K562 (cell line): Measurements from ENCODE around the gene TLX2. TPM values are rescaled to one million over a fixed set of nuclear protein-coding genes. Genes with fewer than 3 reads are reported as not detected.
A peak's percentile ranks its signal among the peaks of the same experiment; 100 is the strongest.

Experiments
- COPS2 ChIP-seq: fragments of 450-650 bp; conservative IDR thresholded peaks from 2 replicates; pipeline ENCODE4 v1.6.1; 2016; ENCODE audit warnings: mild to moderate bottlenecking, moderate library complexity
- CREM ChIP-seq: IDR thresholded peaks from 2 replicates; pipeline ENCODE4 v1.6.1; 2014; ENCODE audit warnings: antibody characterized with exemption, low read depth
- ETV1 ChIP-seq: fragments of 450-650 bp; conservative IDR thresholded peaks from 2 replicates; pipeline ENCODE4 v1.6.1; 2016; ENCODE audit warnings: missing genetic modification characterization, control low read depth, low read depth, missing compliant biosample characterization
- FOXM1 ChIP-seq, 2 experiments: fragments of 450-650 bp in 1 of 2; sonication (generic) in 1 of 2; formaldehyde crosslinking in 1 of 2; IDR thresholded peaks; 2 replicates each; pipeline versions ENCODE4 v1.6.1 to v1.9.0; 2017 to 2022; ENCODE audit warnings: low read depth in 2 of 2, mild to moderate bottlenecking in 2 of 2, missing genetic modification reagents in 1 of 2, moderate library complexity in 1 of 2
- KDM2B ChIP-seq: fragments of 250-450 bp; sonication (Bioruptor Pico); IDR thresholded peaks from 2 replicates; pipeline ENCODE4 v1.8.0; 2021; ENCODE audit warnings: mild to moderate bottlenecking, moderate library complexity
- KDM4B ChIP-seq, 2 experiments: fragments of 450-650 bp in 1 of 2; sonication (generic) in 1 of 2; IDR thresholded peaks; 2 replicates each; pipeline ENCODE4 v1.6.1; 2016 to 2017; ENCODE audit warnings: borderline replicate concordance in 2 of 2, antibody characterized with exemption in 1 of 2, low read depth in 1 of 2, mild to moderate bottlenecking in 1 of 2
- MCM5 ChIP-seq: fragments of 450-650 bp; IDR thresholded peaks from 2 replicates; pipeline ENCODE4 v1.6.1; 2016; ENCODE audit warnings: low read depth
- RBM22 ChIP-seq: fragments of 200-400 bp; formaldehyde crosslinking; IDR thresholded peaks from 2 replicates; pipeline ENCODE4 v1.6.1; 2018; ENCODE audit warnings: low read length, low read depth; ENCODE audit not compliant: poor library complexity, severe bottlenecking
- SAP30 ChIP-seq: fragments of 200-600 bp; sonication (generic); IDR thresholded peaks from 2 replicates; pipeline ENCODE4 v1.6.1; 2012; ENCODE audit warnings: borderline replicate concordance, low read depth, mild to moderate bottlenecking, moderate library complexity, low read length, control low read depth, inconsistent platforms; ENCODE audit not compliant: insufficient read depth, poor library complexity, severe bottlenecking
- SIX5 ChIP-seq, 2 experiments: IDR thresholded peaks; 2 replicates each; pipeline ENCODE4 v1.6.1; 2011; ENCODE audit warnings: low read length in 2 of 2, borderline replicate concordance in 1 of 2, low read depth in 1 of 2, mild to moderate bottlenecking in 1 of 2, moderate library complexity in 1 of 2; ENCODE audit not compliant: insufficient read depth in 1 of 2
- SP2 ChIP-seq: IDR thresholded peaks from 2 replicates; pipeline ENCODE4 v1.6.1; 2011; ENCODE audit warnings: mild to moderate bottlenecking, low read depth, low read length, moderate library complexity; ENCODE audit not compliant: poor library complexity, severe bottlenecking; ENCODE audit errors: extremely low read depth
- ZNF384 ChIP-seq: IDR thresholded peaks from 2 replicates; pipeline ENCODE4 v1.6.1; 2012; ENCODE audit warnings: low read depth, low read length, improper control_type of control experiment
- polyA plus RNA-seq, 8 experiments: library from polyadenylated mRNA; depleted of rRNA in 4 of 8; stranded (reverse) in 5 of 8; unstranded in 3 of 8; fragments of >200 nt; fragmentation: Nextera tagmentation in 2 of 8; fragmentation: Illumina TruSeq in 1 of 8; extraction: Ambion mirVana in 2 of 8; extraction: Trizol in 1 of 8; gene quantifications; 2 replicates each; pipeline versions ENCODE4 v1.2.1 to v1.2.3, GENCODE V29; 2011 to 2014; ENCODE audit warnings: inconsistent platforms in 1 of 8, missing spikeins in 1 of 8
- total RNA-seq, 7 experiments: library from RNA; depleted of rRNA in 6 of 7; stranded (reverse); fragments of >200 nt in 6 of 7; fragmentation: Illumina TruSeq in 2 of 7; extraction: Trizol in 2 of 7; gene quantifications; 2 replicates each; pipeline versions ENCODE4 v1.2.1 to v1.2.3, GENCODE V29; 2011 to 2021; ENCODE audit warnings: low replicate concordance in 1 of 7
- TF ChIP-seq, protein P1 (sequence below): conservative IDR thresholded peaks from 2 replicates; pipeline ENCODE4 v1.6.1; 2011; ENCODE audit warnings: low read depth, mild to moderate bottlenecking, low read length; ENCODE audit not compliant: control insufficient read depth
- TF ChIP-seq, protein P2 (sequence below), 2 experiments: IDR thresholded peaks in 1 of 2; conservative IDR thresholded peaks in 1 of 2; 2 replicates each; pipeline ENCODE4 v1.6.1; 2016; ENCODE audit warnings: low read depth in 2 of 2, mild to moderate bottlenecking in 1 of 2, missing compliant biosample characterization in 1 of 2, missing genetic modification characterization in 1 of 2, moderate library complexity in 1 of 2
- TF ChIP-seq, protein P3 (sequence below), 2 experiments: fragments of 450-650 bp; conservative IDR thresholded peaks; 2 replicates each; pipeline ENCODE4 v1.6.1; 2017; ENCODE audit warnings: mild to moderate bottlenecking in 2 of 2, moderate library complexity in 2 of 2
- TF ChIP-seq, protein P4 (sequence below): fragments of 450-650 bp; IDR thresholded peaks from 2 replicates; pipeline ENCODE4 v1.6.1; 2016; ENCODE audit warnings: mild to moderate bottlenecking

Gene TLX2
- total and polyA plus RNA-seq, 9 of the 15 experiments (the other 6 are each of a cell fraction or from before 2014, with no cell fraction given) = not detected

DNA sequence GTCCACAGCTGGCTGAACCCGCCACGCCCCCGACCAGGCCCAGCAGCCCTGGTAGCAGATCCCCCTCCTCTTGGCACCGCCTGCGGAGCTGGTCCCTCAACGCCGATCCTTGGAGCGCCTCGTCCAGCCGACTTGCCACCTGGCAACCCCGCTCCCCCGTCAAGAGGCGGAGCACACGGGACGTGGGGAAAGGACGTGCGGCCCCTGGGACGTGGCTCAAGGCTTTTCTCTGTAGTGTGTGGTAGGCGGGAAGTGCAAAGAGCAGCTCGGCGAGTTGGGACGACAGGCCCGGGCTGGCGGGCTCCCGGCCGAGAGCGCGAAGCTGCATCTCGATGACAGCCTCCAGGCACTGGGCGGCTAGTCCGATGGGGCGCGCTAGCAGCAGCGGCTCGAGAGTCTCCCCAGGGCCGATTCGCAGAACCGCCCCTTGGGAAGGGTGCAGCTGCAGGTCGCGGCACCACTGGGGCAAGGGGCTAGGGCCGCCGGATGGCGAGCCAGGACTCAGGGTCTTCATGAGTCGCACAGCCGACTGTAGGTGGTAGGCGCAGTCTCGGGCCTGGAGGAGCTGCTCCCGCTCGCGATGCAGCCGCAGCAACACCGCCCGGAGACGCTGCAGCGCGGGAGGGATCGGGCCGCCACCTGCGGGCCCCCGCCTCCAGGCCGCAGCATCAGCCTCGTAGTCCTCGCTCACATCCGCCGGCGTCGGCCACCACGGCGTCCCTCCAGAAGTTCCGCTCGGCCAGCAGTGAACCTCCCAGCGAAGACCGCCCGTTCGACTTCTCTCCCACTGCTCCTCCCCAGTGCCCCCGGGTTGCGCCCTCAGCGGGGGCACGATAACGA, 32.1 kb upstream of the TLX2 start (continued):
- peak; percentile 30 for TF ChIP-seq RBM22
- no peak for TF ChIP-seq FOXM1 (IDR thresholded peaks at IDR 0.05; ENCODE audit: low read depth)
- TF ChIP-seq FOXM1 (CRISPR knock-in tag; IDR thresholded peaks at IDR 0.05; ENCODE audit: low read depth) = 0 out of 2 replicates have a peak, but pooled peaks have one; percentile 86
- TF ChIP-seq, protein P1, sequence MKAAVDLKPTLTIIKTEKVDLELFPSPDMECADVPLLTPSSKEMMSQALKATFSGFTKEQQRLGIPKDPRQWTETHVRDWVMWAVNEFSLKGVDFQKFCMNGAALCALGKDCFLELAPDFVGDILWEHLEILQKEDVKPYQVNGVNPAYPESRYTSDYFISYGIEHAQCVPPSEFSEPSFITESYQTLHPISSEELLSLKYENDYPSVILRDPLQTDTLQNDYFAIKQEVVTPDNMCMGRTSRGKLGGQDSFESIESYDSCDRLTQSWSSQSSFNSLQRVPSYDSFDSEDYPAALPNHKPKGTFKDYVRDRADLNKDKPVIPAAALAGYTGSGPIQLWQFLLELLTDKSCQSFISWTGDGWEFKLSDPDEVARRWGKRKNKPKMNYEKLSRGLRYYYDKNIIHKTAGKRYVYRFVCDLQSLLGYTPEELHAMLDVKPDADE = peak; percentile 60; the same call in 1 of the 2 replicates
- no peak for TF ChIP-seq SIX5 (IDR thresholded peaks at IDR 0.05; ENCODE audit: borderline replicate concordance in 1 of 2, insufficient read depth in 1 of 2, low read depth in 1 of 2, low read length in 2 of 2)
- TF ChIP-seq, protein P2, sequence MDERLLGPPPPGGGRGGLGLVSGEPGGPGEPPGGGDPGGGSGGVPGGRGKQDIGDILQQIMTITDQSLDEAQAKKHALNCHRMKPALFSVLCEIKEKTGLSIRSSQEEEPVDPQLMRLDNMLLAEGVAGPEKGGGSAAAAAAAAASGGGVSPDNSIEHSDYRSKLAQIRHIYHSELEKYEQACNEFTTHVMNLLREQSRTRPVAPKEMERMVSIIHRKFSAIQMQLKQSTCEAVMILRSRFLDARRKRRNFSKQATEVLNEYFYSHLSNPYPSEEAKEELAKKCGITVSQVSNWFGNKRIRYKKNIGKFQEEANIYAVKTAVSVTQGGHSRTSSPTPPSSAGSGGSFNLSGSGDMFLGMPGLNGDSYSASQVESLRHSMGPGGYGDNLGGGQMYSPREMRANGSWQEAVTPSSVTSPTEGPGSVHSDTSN (CRISPR knock-in tag; IDR thresholded peaks at IDR 0.05; ENCODE audit: low read depth) = no peak
- TF ChIP-seq, protein P2 (tag; conservative IDR thresholded peaks at IDR 0.05; ENCODE audit: low read depth) = no peak
- 0 out of 2 replicates have a peak, but pooled peaks have one; percentile 2 for TF ChIP-seq CREM
- TF ChIP-seq ETV1 = peak; percentile 35; the same call in 1 of the 2 replicates
- TF ChIP-seq KDM4B (IDR thresholded peaks at IDR 0.05; ENCODE audit: borderline replicate concordance in 2 of 2, low read depth in 1 of 2) = 0 out of 4 replicates have a peak, but pooled peaks of 1 of the 2 experiments have one; percentile 22
- 0 out of 2 replicates have a peak, but pooled peaks have one; percentile 19 for TF ChIP-seq KDM2B (CRISPR knock-in tag)
- no peak for TF ChIP-seq COPS2
- no peak for TF ChIP-seq ZNF384
- TF ChIP-seq MCM5 = no peak
- no peak for TF ChIP-seq SAP30
- TF ChIP-seq SP2 = no peak
- TF ChIP-seq, protein P3, sequence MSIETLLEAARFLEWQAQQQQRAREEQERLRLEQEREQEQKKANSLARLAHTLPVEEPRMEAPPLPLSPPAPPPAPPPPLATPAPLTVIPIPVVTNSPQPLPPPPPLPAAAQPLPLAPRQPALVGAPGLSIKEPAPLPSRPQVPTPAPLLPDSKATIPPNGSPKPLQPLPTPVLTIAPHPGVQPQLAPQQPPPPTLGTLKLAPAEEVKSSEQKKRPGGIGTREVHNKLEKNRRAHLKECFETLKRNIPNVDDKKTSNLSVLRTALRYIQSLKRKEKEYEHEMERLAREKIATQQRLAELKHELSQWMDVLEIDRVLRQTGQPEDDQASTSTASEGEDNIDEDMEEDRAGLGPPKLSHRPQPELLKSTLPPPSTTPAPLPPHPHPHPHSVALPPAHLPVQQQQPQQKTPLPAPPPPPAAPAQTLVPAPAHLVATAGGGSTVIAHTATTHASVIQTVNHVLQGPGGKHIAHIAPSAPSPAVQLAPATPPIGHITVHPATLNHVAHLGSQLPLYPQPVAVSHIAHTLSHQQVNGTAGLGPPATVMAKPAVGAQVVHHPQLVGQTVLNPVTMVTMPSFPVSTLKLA (conservative IDR thresholded peaks at IDR 0.05) = no peak
- TF ChIP-seq, protein P4, sequence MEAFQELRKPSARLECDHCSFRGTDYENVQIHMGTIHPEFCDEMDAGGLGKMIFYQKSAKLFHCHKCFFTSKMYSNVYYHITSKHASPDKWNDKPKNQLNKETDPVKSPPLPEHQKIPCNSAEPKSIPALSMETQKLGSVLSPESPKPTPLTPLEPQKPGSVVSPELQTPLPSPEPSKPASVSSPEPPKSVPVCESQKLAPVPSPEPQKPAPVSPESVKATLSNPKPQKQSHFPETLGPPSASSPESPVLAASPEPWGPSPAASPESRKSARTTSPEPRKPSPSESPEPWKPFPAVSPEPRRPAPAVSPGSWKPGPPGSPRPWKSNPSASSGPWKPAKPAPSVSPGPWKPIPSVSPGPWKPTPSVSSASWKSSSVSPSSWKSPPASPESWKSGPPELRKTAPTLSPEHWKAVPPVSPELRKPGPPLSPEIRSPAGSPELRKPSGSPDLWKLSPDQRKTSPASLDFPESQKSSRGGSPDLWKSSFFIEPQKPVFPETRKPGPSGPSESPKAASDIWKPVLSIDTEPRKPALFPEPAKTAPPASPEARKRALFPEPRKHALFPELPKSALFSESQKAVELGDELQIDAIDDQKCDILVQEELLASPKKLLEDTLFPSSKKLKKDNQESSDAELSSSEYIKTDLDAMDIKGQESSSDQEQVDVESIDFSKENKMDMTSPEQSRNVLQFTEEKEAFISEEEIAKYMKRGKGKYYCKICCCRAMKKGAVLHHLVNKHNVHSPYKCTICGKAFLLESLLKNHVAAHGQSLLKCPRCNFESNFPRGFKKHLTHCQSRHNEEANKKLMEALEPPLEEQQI = no peak
